Lower lobe of right lung (tissue), 2 donors: ENCODE measurements around the gene DMBX1. TPM values are rescaled to one million over a fixed set of nuclear protein-coding genes. Genes with fewer than 3 reads are reported as not detected.
A peak's percentile ranks its signal among the peaks of the same experiment; 100 is the strongest.

Experiments used
- ATAC-seq, 2 donors: fragments of 200-7000 bp; cut with Tn5 transposase; one replicate each; pipeline ENCODE4 v1.9.1; 2020 to 2022; ENCODE audit warnings: mild to moderate bottlenecking in 2 of 2, moderate library complexity in 2 of 2
- DNase-seq: peaks from one replicate; pipeline ENCODE4 v3.0.0-alpha.2; 2020
- H3K27ac ChIP-seq: fragments of 200-600 bp; one replicate; pipeline ENCODE4 v1.8.0; 2022
- H3K27me3 ChIP-seq: fragments of 200-600 bp; one replicate; pipeline ENCODE4 v1.8.0; 2022; ENCODE audit warnings: low read depth
- H3K36me3 ChIP-seq: fragments of 200-600 bp; one replicate; pipeline ENCODE4 v1.8.0; 2022; ENCODE audit warnings: mild to moderate bottlenecking
- H3K4me1 ChIP-seq: fragments of 200-600 bp; one replicate; pipeline ENCODE4 v1.8.0; 2022
- H3K4me3 ChIP-seq: fragments of 200-600 bp; one replicate; pipeline ENCODE4 v1.8.0; 2022; ENCODE audit warnings: mild to moderate bottlenecking
- H3K9me3 ChIP-seq: fragments of 200-600 bp; one replicate; pipeline ENCODE4 v1.8.0; 2022
- CTCF ChIP-seq: fragments of 200-600 bp; IDR thresholded peaks from one replicate; pipeline ENCODE4 v1.8.0; 2022; ENCODE audit warnings: antibody characterized with exemption, mild to moderate bottlenecking
- intact Hi-C: fragments of 100-400 bp; cut with DNase I; formaldehyde crosslinking; loops from one replicate; pipeline ENCODE4 v1.11.0; 2022
- total RNA-seq: library from RNA; stranded (reverse); fragmentation: NEBNext Ultra II Directional; extraction: Animal tissue kit (Norgen Biotek cat#: 25700); gene quantifications from one replicate; pipeline ENCODE4 v1.2.1, GENCODE V29; 2021
- donor health status: DM: no; HTN: yes; CAD: no; lungs with severe emphysema.

Gene DMBX1
- total RNA-seq, 1 donor from 2014 or later: not detected

- intact Hi-C loops: no loop called here
- H3K4me3 ChIP-seq: no peak overlapping the region
- no peaks in the 10 kb centered on the region for H3K9me3 ChIP-seq
- H3K36me3 ChIP-seq: no peaks in the 10 kb centered on the region
- no peak for TF ChIP-seq CTCF
- H3K27ac ChIP-seq: no peak overlapping the region
- H3K4me1 ChIP-seq: no peaks in the 10 kb centered on the region
- ATAC-seq (no peak), DNase-seq (no peak)
- peaks cover 72% of the 10 kb centered on the region for H3K27me3 ChIP-seq
Measured at GRCh38 chr1:46474570-46474969, 15.1 kb upstream of the DMBX1 start.

GRCh38 chr1:46476673-46477072 lies 13.0 kb upstream of the DMBX1 start:
- H3K36me3 ChIP-seq: no peaks in the 10 kb centered on the region
- H3K27ac ChIP-seq: no peak overlapping the region
- H3K27me3 ChIP-seq: peaks cover 66% of the 10 kb centered on the region
- intact Hi-C loops: no loop called here
- no peak overlapping the region for H3K4me3 ChIP-seq
- H3K4me1 ChIP-seq: no peaks in the 10 kb centered on the region
- TF ChIP-seq CTCF: no peak
- no peaks in the 10 kb centered on the region for H3K9me3 ChIP-seq
- DNase-seq: no peak
- no peak for ATAC-seq

- DNase-seq (peak; percentile 85), ATAC-seq (peak; percentile 90 to 91)
- Histone ChIP-seq H3K27me3 (peaks cover 66% of the 10 kb centered on the region), H3K27ac (no peak overlapping the region), H3K36me3 (no peaks in the 10 kb centered on the region), H3K4me3 (no peak overlapping the region), H3K4me1 (no peaks in the 10 kb centered on the region), H3K9me3 (no peaks in the 10 kb centered on the region)
- peak; percentile 96 for TF ChIP-seq CTCF
- intact Hi-C loops: no loop called here
Measured at GRCh38 chr1:46477153-46477929, 12.3 kb upstream of the DMBX1 start.

GRCh38 chr1:46478721-46479485 lies 10.7 kb upstream of the DMBX1 start:
- no peaks in the 10 kb centered on the region for H3K36me3 ChIP-seq
- ATAC-seq (no peak), DNase-seq (no peak)
- intact Hi-C loops: no loop called here
- no peak overlapping the region for H3K27ac ChIP-seq
- H3K4me3 ChIP-seq: no peak overlapping the region
- TF ChIP-seq CTCF: no peak
- H3K9me3 ChIP-seq: no peaks in the 10 kb centered on the region
- peaks cover 66% of the 10 kb centered on the region for H3K27me3 ChIP-seq
- H3K4me1 ChIP-seq: no peaks in the 10 kb centered on the region

GRCh38 chr1:46479744-46480350 lies 9.8 kb upstream of the DMBX1 start:
- H3K27ac ChIP-seq: no peak overlapping the region
- no peak for TF ChIP-seq CTCF
- no peaks in the 10 kb centered on the region for H3K36me3 ChIP-seq
- H3K4me1 ChIP-seq: no peaks in the 10 kb centered on the region
- H3K4me3 ChIP-seq: no peak overlapping the region
- no peak for ATAC-seq
- H3K9me3 ChIP-seq: no peaks in the 10 kb centered on the region
- intact Hi-C loops: no loop called here
- H3K27me3 ChIP-seq: peaks cover 67% of the 10 kb centered on the region
- DNase-seq: no peak
